HepG2 (cell line): Measurements from ENCODE around the gene VAV2. TPM values are rescaled to one million over a fixed set of nuclear protein-coding genes. Genes with fewer than 3 reads are reported as not detected.

ENCODE experiments used
- AGO2 ChIP-seq: fragments of 200-400 bp; formaldehyde crosslinking; optimal IDR thresholded peaks from 2 replicates; pipeline ENCODE3; 2017; ENCODE audit warnings: mild to moderate bottlenecking, low read depth, low read length, moderate library complexity
- ATAD3A ChIP-seq: sonication (generic); formaldehyde crosslinking; IDR thresholded peaks from 2 replicates; pipeline ENCODE4 v1.4.0; 2020; ENCODE audit warnings: missing genetic modification reagents
- ATF1 ChIP-seq: IDR thresholded peaks from 2 replicates; pipeline ENCODE4 v1.6.1; 2016; ENCODE audit warnings: mild to moderate bottlenecking, control low read depth
- BCL6 ChIP-seq: IDR thresholded peaks from 2 replicates; pipeline ENCODE4 v1.6.1; 2016; ENCODE audit warnings: missing genetic modification reagents, missing compliant biosample characterization
- CHD2 ChIP-seq: IDR thresholded peaks from 2 replicates; pipeline ENCODE4 v1.6.1; 2011; ENCODE audit warnings: low read depth, low read length, improper control_type of control experiment
- CREB1 ChIP-seq, 2 experiments: fragments of 450-650 bp in 1 of 2; IDR thresholded peaks; 2 replicates each; pipeline ENCODE4 v1.6.1; 2016 to 2017; ENCODE audit warnings: control low read depth in 1 of 2, mild to moderate bottlenecking in 1 of 2, missing compliant biosample characterization in 1 of 2, missing genetic modification characterization in 1 of 2
- GATA4 ChIP-seq: sonication (generic); IDR thresholded peaks from 2 replicates; pipeline ENCODE4 v1.6.1; 2016; ENCODE audit warnings: antibody characterized with exemption, low read depth, borderline replicate concordance
- HNRNPL ChIP-seq: fragments of 200-400 bp; formaldehyde crosslinking; IDR thresholded peaks from 2 replicates; pipeline ENCODE4 v1.6.1; 2017; ENCODE audit warnings: mild to moderate bottlenecking, low read depth, low read length
- KLF6 ChIP-seq: IDR thresholded peaks from 2 replicates; pipeline ENCODE4 v1.8.0; 2016; ENCODE audit warnings: missing biosample characterization, missing genetic modification reagents
- LCORL ChIP-seq, 2 experiments: fragments of 450-650 bp in 1 of 2; sonication (generic) in 1 of 2; formaldehyde crosslinking in 1 of 2; IDR thresholded peaks; 2 replicates each; pipeline versions ENCODE4 v1.5.0 to v1.6.1; 2017 to 2020; ENCODE audit warnings: antibody characterized with exemption in 1 of 2, missing genetic modification reagents in 1 of 2
- MYC ChIP-seq: sonication (generic); formaldehyde crosslinking; IDR thresholded peaks from 2 replicates; pipeline ENCODE4 v1.9.0; 2021; ENCODE audit warnings: missing genetic modification reagents, borderline replicate concordance
- NFKBIZ ChIP-seq: IDR thresholded peaks from 2 replicates; pipeline ENCODE4 v1.6.1; 2018; ENCODE audit warnings: missing genetic modification reagents, missing compliant biosample characterization
- PATZ1 ChIP-seq: sonication (generic); formaldehyde crosslinking; IDR thresholded peaks from 2 replicates; pipeline ENCODE4 v1.4.0; 2020; ENCODE audit warnings: missing genetic modification reagents
- SOX6 ChIP-seq, 2 experiments: fragments of 450-650 bp in 1 of 2; sonication (generic) in 1 of 2; formaldehyde crosslinking in 1 of 2; IDR thresholded peaks; 2 replicates each; pipeline versions ENCODE4 v1.4.0 to v1.6.1; 2017 to 2020; ENCODE audit warnings: antibody characterized with exemption in 1 of 2, mild to moderate bottlenecking in 1 of 2, missing genetic modification reagents in 1 of 2
- TCF7 ChIP-seq: sonication (generic); IDR thresholded peaks from 2 replicates; pipeline ENCODE4 v1.6.1; 2016; ENCODE audit warnings: antibody characterized with exemption, low read depth
- TFAP4 ChIP-seq: sonication (generic); IDR thresholded peaks from 2 replicates; pipeline ENCODE4 v1.6.1; 2016; ENCODE audit warnings: low read depth, borderline replicate concordance
- U2AF2 ChIP-seq: fragments of 200-400 bp; formaldehyde crosslinking; IDR thresholded peaks from 2 replicates; pipeline ENCODE4 v1.6.1; 2017; ENCODE audit warnings: low read depth, mild to moderate bottlenecking, low read length
- XBP1 ChIP-seq: sonication (generic); formaldehyde crosslinking; IDR thresholded peaks from 2 replicates; pipeline ENCODE4 v1.5.0; 2020; ENCODE audit warnings: missing genetic modification reagents
- ZBTB8A ChIP-seq: sonication (generic); formaldehyde crosslinking; IDR thresholded peaks from 2 replicates; pipeline ENCODE4 v1.4.0; 2020; ENCODE audit warnings: mild to moderate bottlenecking, low read depth, missing genetic modification reagents, borderline replicate concordance
- ZHX2 ChIP-seq, 2 experiments: sonication (generic) in 1 of 2; formaldehyde crosslinking in 1 of 2; IDR thresholded peaks; 2 replicates each; pipeline versions ENCODE4 v1.6.1 to v1.9.0; 2014 to 2022; ENCODE audit warnings: antibody characterized with exemption in 1 of 2, borderline replicate concordance in 1 of 2, inconsistent platforms in 1 of 2, low read depth in 1 of 2, missing genetic modification reagents in 1 of 2
- polyA plus RNA-seq, 8 experiments: library from polyadenylated mRNA; depleted of rRNA in 3 of 8; stranded (reverse) in 7 of 8; unstranded in 1 of 8; fragments of >200 nt; fragmentation: Illumina TruSeq in 4 of 8; extraction: Trizol in 4 of 8; gene quantifications; 2 replicates each; pipeline versions ENCODE4 v1.2.1 to v1.2.3, GENCODE V29; 2011 to 2016; ENCODE audit warnings: low read depth in 4 of 8, missing spikeins in 1 of 8, mixed read lengths in 1 of 8; ENCODE audit not compliant: insufficient read depth in 1 of 8
- total RNA-seq, 5 experiments: library from RNA; depleted of rRNA; stranded (reverse); fragments of >200 nt; fragmentation: Illumina TruSeq; extraction: Trizol; gene quantifications; 2 replicates each; pipeline ENCODE4 v1.2.3, GENCODE V29; 2016; ENCODE audit warnings: low read depth in 1 of 5

Gene VAV2
- total and polyA plus RNA-seq, 2 of the 13 experiments (the other 11 are each of a cell fraction or from before 2014, with no cell fraction given), result 22.5 to 22.9 TPM

GRCh38 chr9:133742849-133743444 is 249.2 kb downstream of the VAV2 start (continued):
- no peak for TF ChIP-seq U2AF2
- TF ChIP-seq AGO2, result no peak
- TF ChIP-seq HNRNPL, result 0 out of 2 replicates have a peak, but pooled peaks have one; percentile 28
- TF ChIP-seq XBP1 (CRISPR knock-in tag), result no peak
- peak; percentile 34; the same call in 1 of the 2 replicates for TF ChIP-seq MYC (CRISPR knock-in tag)
- TF ChIP-seq PATZ1 (CRISPR knock-in tag), result peak; percentile 74
- TF ChIP-seq ATF1 (CRISPR knock-in tag), result no peak
- no peak for TF ChIP-seq SOX6 (IDR thresholded peaks at IDR 0.05)
- peak; percentile 58 for TF ChIP-seq SOX6 (CRISPR knock-in tag; IDR thresholded peaks at IDR 0.05)
- TF ChIP-seq NFKBIZ, result no peak
- TF ChIP-seq CREB1 (IDR thresholded peaks at IDR 0.05), result no peak
- peak; percentile 34; the same call in 1 of the 2 replicates for TF ChIP-seq CREB1 (CRISPR knock-in tag; IDR thresholded peaks at IDR 0.05)
- no peak for TF ChIP-seq CHD2
- TF ChIP-seq TFAP4, result peak; percentile 19; the same call in 1 of the 2 replicates
- no peak for TF ChIP-seq ZHX2 (IDR thresholded peaks at IDR 0.05; ENCODE audit: low read depth)
- TF ChIP-seq ZHX2 (CRISPR knock-in tag; IDR thresholded peaks at IDR 0.05; ENCODE audit: borderline replicate concordance), result no peak
- no peak for TF ChIP-seq ZBTB8A (CRISPR knock-in tag)
- no peak for TF ChIP-seq GATA4
- TF ChIP-seq LCORL (IDR thresholded peaks at IDR 0.05), result no peak
- 0 out of 2 replicates have a peak, but pooled peaks have one; percentile 51 for TF ChIP-seq LCORL (CRISPR knock-in tag; IDR thresholded peaks at IDR 0.05)
- TF ChIP-seq BCL6 (CRISPR knock-in tag), result no peak
- TF ChIP-seq ATAD3A, result no peak
- no peak for TF ChIP-seq TCF7
- TF ChIP-seq KLF6 (CRISPR knock-in tag), result no peak; the same call in 1 of the 2 replicates
